Measurements from ENCODE around the gene ABCA5.

- TF ChIP-seq CTCF (IDR thresholded peaks at IDR 0.05; ENCODE audit: low read length) (no peak), EZH2 (optimal IDR thresholded peaks at IDR 0.05; ENCODE audit: low read depth, low read length) (no peak)
Measured at GRCh38 chr17:69320210-69320907, 6.6 kb downstream of the ABCA5 start.
